ENCODE measurements around the gene FAM187B.

DNA sequence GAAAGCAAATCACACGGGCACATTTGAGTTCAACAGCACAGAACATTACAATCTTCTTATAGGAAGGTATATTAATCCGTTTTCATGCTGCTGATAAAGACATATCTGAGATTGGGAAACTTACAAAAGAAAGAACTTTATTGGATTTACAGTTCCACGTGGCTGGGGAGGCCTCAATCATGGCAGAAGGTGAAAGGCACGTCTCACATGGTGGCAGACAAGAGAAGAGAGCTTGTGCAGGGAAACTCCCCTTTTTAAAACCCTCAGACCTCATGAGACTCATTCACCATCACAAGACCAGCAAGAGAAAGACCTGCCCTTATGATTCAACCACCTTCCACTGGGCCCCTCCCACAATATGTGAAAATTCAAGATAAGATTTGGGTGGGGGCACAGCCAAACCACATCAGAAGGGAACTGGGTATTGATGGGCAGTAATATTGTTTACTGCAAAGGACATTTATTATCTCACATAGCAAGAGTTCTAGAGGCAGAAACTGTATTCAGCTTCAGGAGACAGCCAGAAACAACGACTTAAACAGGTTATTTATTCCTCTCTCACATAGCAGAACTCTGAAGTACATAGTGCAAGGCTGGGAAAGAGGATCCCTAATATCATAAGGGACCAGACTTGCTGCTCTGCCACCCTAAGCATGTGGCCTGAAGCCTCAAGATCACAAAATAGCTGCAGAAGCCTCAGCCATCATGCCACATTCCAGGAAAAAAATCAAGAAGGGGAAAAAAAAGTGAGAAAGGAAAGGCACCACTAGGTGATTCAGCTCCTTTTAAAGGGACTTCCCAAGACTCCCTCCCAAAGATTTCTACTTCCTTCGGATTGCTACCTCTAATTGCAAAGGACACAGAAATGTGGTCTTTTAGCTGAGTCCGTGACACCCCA lies 50.9 kb downstream of the FAM187B start:
- TF ChIP-seq, protein P1, sequence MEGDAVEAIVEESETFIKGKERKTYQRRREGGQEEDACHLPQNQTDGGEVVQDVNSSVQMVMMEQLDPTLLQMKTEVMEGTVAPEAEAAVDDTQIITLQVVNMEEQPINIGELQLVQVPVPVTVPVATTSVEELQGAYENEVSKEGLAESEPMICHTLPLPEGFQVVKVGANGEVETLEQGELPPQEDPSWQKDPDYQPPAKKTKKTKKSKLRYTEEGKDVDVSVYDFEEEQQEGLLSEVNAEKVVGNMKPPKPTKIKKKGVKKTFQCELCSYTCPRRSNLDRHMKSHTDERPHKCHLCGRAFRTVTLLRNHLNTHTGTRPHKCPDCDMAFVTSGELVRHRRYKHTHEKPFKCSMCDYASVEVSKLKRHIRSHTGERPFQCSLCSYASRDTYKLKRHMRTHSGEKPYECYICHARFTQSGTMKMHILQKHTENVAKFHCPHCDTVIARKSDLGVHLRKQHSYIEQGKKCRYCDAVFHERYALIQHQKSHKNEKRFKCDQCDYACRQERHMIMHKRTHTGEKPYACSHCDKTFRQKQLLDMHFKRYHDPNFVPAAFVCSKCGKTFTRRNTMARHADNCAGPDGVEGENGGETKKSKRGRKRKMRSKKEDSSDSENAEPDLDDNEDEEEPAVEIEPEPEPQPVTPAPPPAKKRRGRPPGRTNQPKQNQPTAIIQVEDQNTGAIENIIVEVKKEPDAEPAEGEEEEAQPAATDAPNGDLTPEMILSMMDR (conservative IDR thresholded peaks at IDR 0.05), result no peak
- no peak for TF ChIP-seq EZH2 (IDR thresholded peaks at IDR 0.05; ENCODE audit: low read depth)

Measured in PC-9 (cell line).